MM.1S (cell line): ENCODE results near the gene ACO1.

ENCODE experiments used
- DNase-seq: peaks from one replicate; pipeline ENCODE4 v3.0.0-alpha.2; 2015
- H2AFZ ChIP-seq: fragments of 300-600 bp; sonication (generic); 2 replicates; pipeline ENCODE4 v1.6.0; 2016; ENCODE audit warnings: antibody characterized with exemption, low read length
- H3F3A ChIP-seq: fragments of 300-600 bp; sonication (generic); 2 replicates; pipeline ENCODE4 v1.6.1; 2016; ENCODE audit warnings: mild to moderate bottlenecking, antibody characterized with exemption, low read length, moderate library complexity, mixed read lengths; ENCODE audit not compliant: insufficient read depth
- H3K27ac ChIP-seq: fragments of 300-600 bp; sonication (generic); 2 replicates; pipeline ENCODE4 v1.5.1; 2016; ENCODE audit warnings: mild to moderate bottlenecking, low read length
- H3K27me3 ChIP-seq: fragments of 300-600 bp; sonication (generic); replicated peaks from 2 replicates; pipeline ENCODE4 v1.6.0; 2016; ENCODE audit warnings: low read length; ENCODE audit not compliant: insufficient read depth
- H3K36me3 ChIP-seq: fragments of 300-600 bp; sonication (generic); replicated peaks from 2 replicates; pipeline ENCODE4 v1.6.1; 2016; ENCODE audit warnings: mild to moderate bottlenecking, low read length, mixed read lengths; ENCODE audit not compliant: insufficient read depth
- H3K4me1 ChIP-seq: fragments of 300-600 bp; sonication (generic); 2 replicates; pipeline ENCODE4 v1.6.1; 2016; ENCODE audit warnings: low read length, mixed read lengths
- H3K4me2 ChIP-seq: fragments of 300-600 bp; sonication (generic); 2 replicates; pipeline ENCODE4 v1.6.0; 2016; ENCODE audit warnings: low read depth, low read length
- H3K4me3 ChIP-seq: fragments of 300-600 bp; sonication (generic); 2 replicates; pipeline ENCODE4 v1.5.1; 2016; ENCODE audit warnings: low read length, mixed read lengths
- H3K79me2 ChIP-seq: fragments of 300-600 bp; sonication (generic); 2 replicates; pipeline ENCODE4 v1.6.1; 2016; ENCODE audit warnings: mixed run types, low read length, mixed read lengths
- H3K9ac ChIP-seq: fragments of 300-600 bp; sonication (generic); 2 replicates; pipeline ENCODE4 v1.6.1; 2016; ENCODE audit warnings: low read length, mixed read lengths
- H3K9me2 ChIP-seq: fragments of 300-600 bp; sonication (generic); replicated peaks from 2 replicates; pipeline ENCODE4 v1.6.1; 2016; ENCODE audit warnings: mild to moderate bottlenecking, low read length, mixed read lengths; ENCODE audit not compliant: insufficient read depth
- H3K9me3 ChIP-seq: fragments of 300-600 bp; sonication (generic); replicated peaks from 2 replicates; pipeline ENCODE4 v1.6.1; 2016; ENCODE audit warnings: mild to moderate bottlenecking, low read length, mixed read lengths; ENCODE audit not compliant: insufficient read depth
- H4K20me1 ChIP-seq: fragments of 300-600 bp; sonication (generic); 2 replicates; pipeline ENCODE4 v1.6.1; 2016; ENCODE audit warnings: mild to moderate bottlenecking, low read length, moderate library complexity, mixed read lengths; ENCODE audit not compliant: insufficient read depth
- EZH2 ChIP-seq: fragments of 300-600 bp; sonication (generic); optimal IDR thresholded peaks from 2 replicates; pipeline ENCODE3; 2017; ENCODE audit warnings: low read depth, mild to moderate bottlenecking, antibody characterized with exemption, low read length, mixed read lengths
- EZH2phosphoT487 ChIP-seq: fragments of 300-600 bp; sonication (generic); IDR thresholded peaks from 2 replicates; pipeline ENCODE4 v1.6.1; 2018; ENCODE audit warnings: antibody characterized with exemption, low read length
- TF ChIP-seq, protein P1 (sequence below): fragments of 300-600 bp; sonication (generic); IDR thresholded peaks from 2 replicates; pipeline ENCODE4 v1.5.1; 2016; ENCODE audit warnings: antibody characterized with exemption, low read length, mixed read lengths

The ACO1 gene

GRCh38 chr9:32434892-32435291 is 50.4 kb downstream of the ACO1 start:
- TF ChIP-seq EZH2 (no peak), EZH2phosphoT487 (no peak)
- TF ChIP-seq, protein P1, sequence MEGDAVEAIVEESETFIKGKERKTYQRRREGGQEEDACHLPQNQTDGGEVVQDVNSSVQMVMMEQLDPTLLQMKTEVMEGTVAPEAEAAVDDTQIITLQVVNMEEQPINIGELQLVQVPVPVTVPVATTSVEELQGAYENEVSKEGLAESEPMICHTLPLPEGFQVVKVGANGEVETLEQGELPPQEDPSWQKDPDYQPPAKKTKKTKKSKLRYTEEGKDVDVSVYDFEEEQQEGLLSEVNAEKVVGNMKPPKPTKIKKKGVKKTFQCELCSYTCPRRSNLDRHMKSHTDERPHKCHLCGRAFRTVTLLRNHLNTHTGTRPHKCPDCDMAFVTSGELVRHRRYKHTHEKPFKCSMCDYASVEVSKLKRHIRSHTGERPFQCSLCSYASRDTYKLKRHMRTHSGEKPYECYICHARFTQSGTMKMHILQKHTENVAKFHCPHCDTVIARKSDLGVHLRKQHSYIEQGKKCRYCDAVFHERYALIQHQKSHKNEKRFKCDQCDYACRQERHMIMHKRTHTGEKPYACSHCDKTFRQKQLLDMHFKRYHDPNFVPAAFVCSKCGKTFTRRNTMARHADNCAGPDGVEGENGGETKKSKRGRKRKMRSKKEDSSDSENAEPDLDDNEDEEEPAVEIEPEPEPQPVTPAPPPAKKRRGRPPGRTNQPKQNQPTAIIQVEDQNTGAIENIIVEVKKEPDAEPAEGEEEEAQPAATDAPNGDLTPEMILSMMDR, result no peak
- Histone ChIP-seq H4K20me1 (no peaks in the 10 kb centered on the region), H3K27ac (no peak overlapping the region), H3K9ac (no peak overlapping the region), H3K9me2 (no peaks in the 10 kb centered on the region), H3K27me3 (no peaks in the 10 kb centered on the region), H3K4me2 (no peak overlapping the region), H2AFZ (no peak overlapping the region), H3K4me1 (no peaks in the 10 kb centered on the region), H3K36me3 (no peaks in the 10 kb centered on the region), H3K79me2 (no peaks in the 10 kb centered on the region), H3F3A (no peaks in the 10 kb centered on the region), H3K9me3 (no peaks in the 10 kb centered on the region), H3K4me3 (no peak overlapping the region)
- no peak for DNase-seq

DNA sequence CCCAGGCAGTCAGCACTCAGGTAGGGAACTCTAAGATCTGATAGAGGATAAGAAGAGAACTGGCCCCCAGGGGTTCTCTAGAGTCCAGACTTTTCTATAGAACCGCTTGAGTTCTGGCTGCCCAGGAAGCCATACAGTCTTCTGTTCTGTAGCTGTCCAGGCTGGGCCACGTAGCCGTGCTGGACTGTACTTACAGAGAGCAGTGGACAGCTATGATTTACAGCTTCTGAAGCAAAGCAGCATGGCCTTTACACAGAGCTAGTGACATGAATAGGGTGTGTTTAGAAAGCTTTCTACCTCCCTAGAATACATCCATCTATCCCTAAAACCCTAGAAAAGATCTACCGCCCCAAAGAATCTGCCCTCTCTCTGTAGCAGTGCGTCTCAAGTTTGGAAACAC is 57.2 kb downstream of the ACO1 start:
- no peaks in the 10 kb centered on the region for H3K27me3 ChIP-seq
- H3K9me2 ChIP-seq, result no peaks in the 10 kb centered on the region
- no peak overlapping the region for H3K27ac ChIP-seq
- no peak overlapping the region for H3K4me3 ChIP-seq
- no peaks in the 10 kb centered on the region for H3K36me3 ChIP-seq
- H3K9ac ChIP-seq, result no peak overlapping the region
- DNase-seq, result no peak
- no peak for TF ChIP-seq EZH2phosphoT487
- TF ChIP-seq, protein P1, result no peak
- no peak for TF ChIP-seq EZH2
- no peaks in the 10 kb centered on the region for H3K4me1 ChIP-seq
- H3K9me3 ChIP-seq, result no peaks in the 10 kb centered on the region
- H3F3A ChIP-seq, result no peaks in the 10 kb centered on the region
- no peak overlapping the region for H2AFZ ChIP-seq
- no peaks in the 10 kb centered on the region for H4K20me1 ChIP-seq
- no peak overlapping the region for H3K4me2 ChIP-seq
- no peaks in the 10 kb centered on the region for H3K79me2 ChIP-seq

- no peaks in the 10 kb centered on the region for H3K36me3 ChIP-seq
- no peak overlapping the region for H3K27ac ChIP-seq
Measured at GRCh38 chr9:32442433-32442832, 58.0 kb downstream of the ACO1 start.

More at GRCh38 chr9:32442433-32442832, 58.0 kb downstream of the ACO1 start:
- H3K4me2 ChIP-seq, result no peak overlapping the region
- no peak overlapping the region for H2AFZ ChIP-seq
- H3K9me2 ChIP-seq, result no peaks in the 10 kb centered on the region
- TF ChIP-seq, protein P1, result no peak
- TF ChIP-seq EZH2phosphoT487 (no peak), EZH2 (no peak)
- H3K27me3 ChIP-seq, result no peaks in the 10 kb centered on the region
- no peaks in the 10 kb centered on the region for H3K9me3 ChIP-seq
- no peak overlapping the region for H3K9ac ChIP-seq
- DNase-seq, result no peak
- no peaks in the 10 kb centered on the region for H4K20me1 ChIP-seq
- no peaks in the 10 kb centered on the region for H3F3A ChIP-seq
- H3K4me3 ChIP-seq, result no peak overlapping the region
- no peaks in the 10 kb centered on the region for H3K4me1 ChIP-seq
- no peaks in the 10 kb centered on the region for H3K79me2 ChIP-seq
